Left kidney (tissue), 8 donors: ENCODE data around the gene SLC5A7. TPM values are rescaled to one million over a fixed set of nuclear protein-coding genes. Genes with fewer than 3 reads are reported as not detected.

ENCODE experiments used
- DNase-seq: peaks from one replicate; pipeline ENCODE4 v3.0.0-alpha.2; 2013
- long read RNA-seq, 8 donors: transcript quantifications; one replicate each; lab custom pipeline, GENCODE V29; 2026
- polyA plus RNA-seq: library from polyadenylated mRNA; unstranded; fragments of 120-200 nt; gene quantifications from one replicate; pipeline ENCODE4 v1.2.1, GENCODE V29; 2013; ENCODE audit not compliant: insufficient read length

The SLC5A7 gene
- 1.3 TPM for polyA plus RNA-seq
- long read RNA-seq, donor 1: 0 reads
- long read RNA-seq, donor 2: 0 reads
- long read RNA-seq, donor 3: 0 reads
- long read RNA-seq, donor 4: 0 reads
- long read RNA-seq, donor 5: 0 reads
- long read RNA-seq, donor 6, full-length matches to known transcripts: 1 of 1 reads
- long read RNA-seq, donor 6, partial matches to known transcripts: 0 of 1 reads
- long read RNA-seq, donor 6, other reads (novel, unspliced or antisense): 0 of 1 reads
- long read RNA-seq, donor 7: 0 reads
- long read RNA-seq, donor 8: 0 reads

DNA sequence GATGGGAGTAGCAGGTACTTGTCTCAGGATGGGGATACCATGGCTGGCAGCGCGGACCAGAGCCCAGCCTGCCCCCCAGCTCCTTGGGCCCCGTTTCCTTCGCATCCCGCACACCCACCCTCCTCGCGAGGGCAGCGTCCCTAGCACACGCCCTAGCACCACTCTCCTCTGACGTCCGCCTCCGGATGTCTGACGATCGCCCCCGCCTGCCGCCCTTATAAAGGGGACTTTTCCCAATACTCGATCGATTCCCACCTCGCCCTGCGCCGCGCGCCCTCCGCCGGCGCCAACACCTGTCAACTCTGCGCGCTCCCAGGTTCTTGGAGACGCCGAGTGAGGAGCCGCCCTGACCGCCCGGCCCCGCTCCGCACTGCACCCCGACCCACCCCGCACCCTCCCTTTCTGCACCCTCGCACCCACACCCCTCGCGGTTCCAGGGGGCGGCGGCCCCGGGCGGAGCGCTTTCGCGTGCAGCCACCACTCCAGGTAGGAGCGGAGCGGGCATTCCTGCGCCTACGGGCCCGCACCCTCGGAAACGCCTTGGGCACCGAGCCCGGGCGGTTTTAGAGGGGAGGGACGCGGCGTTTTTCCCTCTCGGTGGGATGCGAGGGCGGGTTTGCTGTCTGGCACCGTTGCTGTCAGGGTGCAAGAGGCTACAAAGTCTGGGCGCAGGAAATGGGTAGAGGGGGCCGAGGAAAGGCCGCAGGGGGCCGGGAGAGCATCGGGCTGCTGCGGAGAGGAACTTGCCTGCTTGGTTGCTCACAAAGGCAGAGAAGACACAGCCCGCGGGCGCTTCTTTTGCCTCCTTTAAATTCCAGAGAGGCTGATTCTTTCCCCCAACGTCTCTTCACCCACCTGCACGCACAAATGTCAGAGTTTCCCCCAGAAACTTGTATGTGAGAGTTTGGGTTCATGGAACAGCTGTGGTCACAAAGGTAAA is at the start of gene SLC5A7:
TSS of gene SLC5A7 (plus strand) at position 247 of the 940 bp plus-strand sequence. CDS start 1,632 bp downstream, outside the sequence.
- DNase-seq: no peak

DNA sequence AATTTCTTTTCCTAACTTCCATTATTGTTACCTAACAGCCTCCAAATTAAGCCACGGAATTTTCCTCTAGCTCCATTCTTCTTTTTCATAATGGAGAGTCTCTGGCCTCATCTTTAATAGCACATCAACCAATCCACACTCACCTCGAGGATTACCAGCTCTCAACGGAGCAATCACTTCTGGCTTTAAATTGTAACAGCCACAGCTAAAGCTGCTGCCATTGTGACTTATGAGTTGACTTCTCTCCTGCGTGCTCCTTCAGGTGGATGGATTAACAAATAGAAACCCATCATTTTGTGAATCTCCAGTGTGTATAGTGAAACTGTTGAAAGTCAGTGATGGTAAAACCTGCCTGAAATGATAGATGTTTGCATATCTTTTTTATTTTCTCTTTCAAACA is 24.9 kb upstream of the SLC5A7 start:
- DNase-seq: no peak

DNA sequence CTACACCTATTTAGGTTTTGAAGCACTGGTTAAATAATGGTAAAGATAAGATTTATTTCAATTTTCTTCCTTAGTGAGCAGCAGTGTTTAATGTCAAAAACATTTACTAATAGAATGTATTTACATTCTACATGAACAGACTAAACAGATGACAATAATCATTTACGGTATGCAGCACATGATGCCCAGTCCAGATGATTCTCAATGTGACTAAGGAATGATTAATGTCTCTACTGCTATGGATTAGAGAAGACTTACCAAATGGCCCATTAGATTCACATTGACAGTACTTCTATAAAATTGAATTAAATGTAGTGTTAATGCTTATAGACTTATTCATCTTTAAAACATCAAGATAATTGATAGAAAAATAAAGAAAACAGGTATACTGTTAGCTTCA is 22.1 kb upstream of the SLC5A7 start:
- DNase-seq: no peak

DNA sequence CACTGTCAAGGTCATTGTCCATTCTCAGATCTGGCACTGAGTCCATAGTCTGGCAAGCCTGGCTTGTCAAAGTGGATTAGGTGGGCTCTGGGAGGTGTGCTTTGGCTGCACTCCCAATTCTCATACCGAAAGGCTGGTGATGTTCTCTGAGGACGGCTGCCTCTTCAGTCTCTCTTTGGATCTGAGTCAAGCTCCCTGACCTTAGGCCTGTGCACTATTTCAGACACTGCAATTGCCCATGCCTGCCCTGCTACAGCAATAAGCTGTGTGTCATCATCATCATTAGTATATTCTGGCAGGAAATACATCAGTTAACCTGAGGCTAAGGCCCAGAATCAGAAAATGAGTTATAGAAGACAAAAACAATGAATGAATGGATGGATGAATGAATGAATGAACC is 1.6 kb upstream of the SLC5A7 start:
- no peak for DNase-seq

DNA sequence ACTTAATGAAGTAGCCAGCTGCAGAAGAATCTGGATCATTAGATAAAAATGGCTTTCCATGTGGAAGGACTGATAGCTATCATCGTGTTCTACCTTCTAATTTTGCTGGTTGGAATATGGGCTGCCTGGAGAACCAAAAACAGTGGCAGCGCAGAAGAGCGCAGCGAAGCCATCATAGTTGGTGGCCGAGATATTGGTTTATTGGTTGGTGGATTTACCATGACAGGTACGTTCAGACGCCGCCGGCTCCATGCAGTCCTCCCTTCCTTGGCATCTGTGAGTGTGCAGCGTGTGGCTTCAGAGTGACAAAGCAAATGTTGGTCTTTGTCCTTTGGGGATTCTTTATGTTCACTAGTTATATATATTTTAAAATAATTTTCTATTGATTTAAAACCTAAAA is 1.8 kb downstream of the SLC5A7 start:
- DNase-seq: no peak

DNA sequence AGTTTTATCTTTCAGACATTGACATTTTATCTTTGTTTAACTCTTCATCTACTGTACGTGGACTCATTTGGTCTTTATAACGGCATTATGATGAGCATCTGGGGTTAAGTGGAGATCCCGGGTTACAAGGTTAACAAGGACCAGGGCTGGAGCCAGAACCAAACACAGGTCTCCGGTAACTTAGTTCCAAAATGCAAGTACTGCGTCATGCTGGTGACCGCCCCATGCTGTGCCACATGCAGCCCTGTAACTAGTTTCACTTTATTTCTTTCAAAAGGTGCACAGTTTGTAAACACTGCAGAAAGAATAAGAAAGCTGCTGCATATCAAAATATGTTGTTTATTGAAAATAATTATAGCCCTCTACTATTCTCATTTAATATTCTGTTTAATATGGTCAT is 3.1 kb downstream of the SLC5A7 start:
- no peak for DNase-seq

DNA sequence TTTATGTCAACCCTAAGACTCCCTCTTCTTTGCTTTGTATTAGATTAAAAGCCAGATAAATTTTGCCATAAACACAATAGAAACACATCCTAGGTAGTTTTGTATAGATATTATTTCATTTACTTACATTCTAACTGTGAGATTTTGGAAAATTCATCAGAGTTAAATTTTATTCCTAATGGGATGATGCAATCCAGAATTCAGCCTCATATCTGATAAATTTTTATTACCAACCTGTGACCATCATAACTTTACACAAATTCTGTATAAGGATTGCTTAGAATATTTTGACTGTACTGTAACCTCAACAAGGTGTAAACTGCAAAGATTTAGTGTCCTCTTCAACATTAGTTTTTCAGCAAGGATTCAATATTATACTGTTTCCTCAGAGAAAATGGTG is 4.4 kb downstream of the SLC5A7 start:
- DNase-seq: no peak

DNA sequence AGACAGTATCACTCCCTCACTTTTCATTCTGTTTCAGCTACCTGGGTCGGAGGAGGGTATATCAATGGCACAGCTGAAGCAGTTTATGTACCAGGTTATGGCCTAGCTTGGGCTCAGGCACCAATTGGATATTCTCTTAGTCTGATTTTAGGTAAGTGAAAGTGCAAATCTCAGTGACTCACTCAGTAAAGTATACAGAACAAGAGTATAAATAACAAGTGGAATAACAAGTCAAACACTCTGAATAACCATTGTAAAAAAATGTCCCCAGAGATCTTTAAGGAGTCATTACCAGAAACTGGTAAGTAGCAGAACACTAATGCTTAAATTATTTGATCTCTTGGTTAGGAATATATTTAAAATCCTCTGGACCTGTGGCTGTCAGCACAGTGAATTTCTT is 5.7 kb downstream of the SLC5A7 start:
- DNase-seq: no peak

DNA sequence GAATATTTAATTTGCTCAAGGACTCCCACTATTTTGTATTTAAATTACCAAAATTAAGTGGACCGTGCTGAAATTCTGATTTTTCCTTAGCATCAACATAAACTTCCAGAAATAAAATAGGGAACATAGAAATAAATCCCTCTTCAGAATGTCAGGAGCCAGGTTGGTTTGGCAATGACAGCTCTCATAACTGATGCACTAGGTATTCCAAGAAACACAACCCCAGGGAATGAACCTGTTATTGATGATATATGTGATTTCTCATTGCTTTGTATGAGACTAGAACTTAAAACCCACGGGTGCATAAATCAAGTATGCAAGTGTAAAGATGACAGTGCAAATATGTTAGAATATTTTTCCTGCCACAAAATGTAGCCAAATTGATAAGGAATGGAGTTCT is 12.8 kb downstream of the SLC5A7 start:
- DNase-seq: no peak

DNA sequence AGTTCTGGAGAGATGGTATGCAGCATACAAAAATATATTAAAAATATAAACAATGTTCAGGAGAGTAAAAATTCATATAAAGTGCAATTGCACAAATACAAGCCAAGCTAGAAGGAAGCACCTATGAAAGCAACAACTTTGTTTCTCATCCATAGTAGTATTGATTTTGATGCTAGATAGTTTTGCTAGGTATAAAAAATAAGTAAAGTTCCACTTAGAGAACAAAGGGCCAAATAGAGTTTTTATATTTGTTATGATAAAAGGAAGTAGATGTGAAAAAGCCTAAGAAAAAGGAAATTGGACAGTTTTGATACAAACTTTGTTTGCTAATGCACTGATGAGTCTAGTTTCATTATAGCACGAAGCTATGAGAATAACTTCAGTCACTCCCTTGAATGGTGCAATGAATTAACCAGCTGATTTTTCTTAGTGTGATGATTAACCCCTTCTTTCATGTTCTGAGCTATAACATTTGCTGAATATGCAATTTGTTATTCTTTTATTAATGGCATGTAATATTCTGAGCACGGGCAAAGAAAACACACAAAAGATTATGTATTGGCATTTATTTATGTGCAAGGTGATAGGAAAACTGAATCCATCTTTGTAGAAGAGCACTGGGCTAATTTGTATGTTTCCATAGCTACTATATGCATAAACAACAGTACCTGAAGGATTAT is 24.7 kb downstream of the SLC5A7 start:
- no peak for DNase-seq

DNA sequence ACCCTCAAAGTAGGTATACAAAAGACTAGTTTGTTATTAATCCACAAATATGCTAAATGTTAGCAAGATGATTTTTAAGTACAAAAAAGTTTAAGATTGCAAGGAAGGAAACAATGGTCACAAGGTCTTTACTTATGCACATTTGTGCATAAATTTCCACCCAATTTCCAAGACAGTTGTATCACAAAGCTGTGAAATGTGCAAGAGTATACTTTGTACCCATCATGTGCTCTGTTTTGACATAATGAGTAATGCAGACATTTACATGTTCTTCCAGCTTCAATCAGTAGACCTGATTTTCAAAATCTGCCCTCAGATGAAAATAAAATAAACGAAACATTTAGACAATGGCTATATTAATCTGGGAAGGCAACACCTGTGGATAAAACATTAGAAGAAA is 27.0 kb downstream of the SLC5A7 start:
- no peak for DNase-seq

DNA sequence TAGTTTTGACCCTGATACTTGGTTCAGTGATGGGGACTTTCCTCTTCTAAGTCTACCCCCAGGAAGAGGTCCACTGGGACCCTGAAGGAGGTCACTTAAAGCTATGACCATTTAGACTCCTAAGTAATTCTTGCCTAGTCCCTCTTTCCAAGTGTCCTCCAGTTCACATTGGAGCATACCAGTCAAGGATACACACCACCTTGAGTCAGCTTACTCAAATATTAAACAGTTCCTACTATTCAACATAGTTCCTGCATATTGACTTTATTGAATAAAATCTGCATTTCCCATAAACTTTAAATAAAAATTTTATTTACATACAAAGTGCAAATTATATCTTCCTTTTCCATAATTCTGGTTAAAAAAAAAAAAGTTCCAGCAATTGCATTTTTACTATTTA is 36.3 kb downstream of the SLC5A7 start:
- no peak for DNase-seq

DNA sequence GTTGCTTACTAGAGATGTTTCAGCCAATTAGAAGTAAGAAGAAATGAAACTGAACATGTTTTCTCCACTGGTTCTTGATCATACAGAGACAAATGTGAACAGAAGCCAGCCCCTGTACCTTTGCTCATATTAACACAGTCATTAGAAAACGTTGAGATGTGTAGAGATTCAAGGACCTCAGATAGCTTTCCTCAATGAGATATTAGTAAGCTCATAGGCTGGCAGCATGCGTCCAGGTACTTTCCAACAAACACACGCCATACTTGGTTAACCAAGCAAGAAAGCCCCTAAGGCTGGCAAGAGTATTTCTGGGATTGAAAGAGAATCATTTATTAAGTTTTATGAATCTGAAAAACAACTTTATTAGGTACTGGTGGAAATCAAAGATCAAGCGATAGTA is 37.5 kb downstream of the SLC5A7 start:
- no peak for DNase-seq

DNA sequence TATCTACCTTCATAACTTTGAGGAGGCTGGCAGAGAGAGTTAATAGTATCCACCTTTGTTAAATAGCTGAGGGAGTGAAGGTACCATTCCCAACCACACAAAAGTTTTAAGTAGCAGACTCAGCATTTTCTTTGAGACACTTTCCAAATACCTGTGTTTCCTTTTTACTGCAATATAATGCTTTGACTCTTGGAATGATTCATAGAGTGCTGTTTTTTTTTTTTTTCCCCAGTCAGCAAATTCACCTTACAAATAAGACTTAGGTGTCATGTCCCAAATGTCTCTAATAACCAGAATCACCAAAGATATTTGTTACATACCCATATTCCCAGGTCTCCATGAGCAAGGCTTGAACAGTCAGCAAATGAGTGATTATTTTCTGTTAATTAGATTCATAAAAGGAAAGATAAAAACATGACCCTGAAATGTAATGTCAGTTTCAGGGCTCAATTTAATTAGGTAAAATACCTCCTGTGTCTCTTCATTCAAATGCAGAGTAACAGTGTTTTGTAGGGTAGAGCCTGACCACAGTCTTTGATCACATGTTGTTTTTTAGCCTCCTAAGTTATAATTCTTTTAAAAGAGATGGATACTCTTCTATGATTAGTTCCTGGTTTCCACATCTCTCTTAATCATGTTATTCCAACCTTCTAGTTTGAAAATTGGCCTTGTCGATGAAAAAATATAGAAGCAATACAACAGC is 39.9 kb downstream of the SLC5A7 start:
- no peak for DNase-seq

DNA sequence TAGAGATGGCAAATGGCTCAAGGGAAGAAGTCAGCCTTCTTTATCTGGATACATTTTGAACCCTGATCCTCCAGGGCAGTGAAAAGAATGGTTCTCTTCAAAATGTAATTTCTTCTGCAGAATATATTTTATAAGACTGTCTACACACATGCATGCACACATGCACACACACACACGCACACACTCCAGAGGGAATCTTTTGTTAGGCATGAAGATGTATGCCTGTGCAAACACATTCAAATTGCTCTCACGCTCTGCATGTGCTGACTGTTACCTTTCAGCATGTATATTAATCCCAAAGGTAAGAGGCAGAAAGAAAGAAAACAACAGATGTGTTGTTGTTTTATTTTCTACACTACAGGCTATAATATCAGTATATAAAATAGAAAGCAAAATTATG is 43.2 kb downstream of the SLC5A7 start:
- DNase-seq: no peak

DNA sequence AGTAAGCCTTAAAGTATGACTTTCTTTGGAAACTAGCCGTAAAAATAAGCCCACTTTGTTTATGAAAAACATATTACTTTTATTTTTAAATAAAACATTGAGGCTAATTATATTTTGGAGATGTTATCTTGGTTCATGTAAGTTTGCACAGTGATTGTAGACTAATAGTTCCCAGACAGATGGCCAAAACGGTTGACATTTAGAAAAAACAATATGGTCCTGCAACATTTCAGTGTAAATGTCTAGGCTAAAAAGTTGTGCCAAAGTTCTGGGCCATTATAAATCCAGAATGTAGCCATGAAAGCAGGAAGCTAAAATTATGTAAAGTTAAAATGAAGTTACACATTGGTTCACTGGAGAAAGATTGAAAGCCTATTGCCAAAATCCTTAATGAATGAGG is 43.6 kb downstream of the SLC5A7 start:
- no peak for DNase-seq

DNA sequence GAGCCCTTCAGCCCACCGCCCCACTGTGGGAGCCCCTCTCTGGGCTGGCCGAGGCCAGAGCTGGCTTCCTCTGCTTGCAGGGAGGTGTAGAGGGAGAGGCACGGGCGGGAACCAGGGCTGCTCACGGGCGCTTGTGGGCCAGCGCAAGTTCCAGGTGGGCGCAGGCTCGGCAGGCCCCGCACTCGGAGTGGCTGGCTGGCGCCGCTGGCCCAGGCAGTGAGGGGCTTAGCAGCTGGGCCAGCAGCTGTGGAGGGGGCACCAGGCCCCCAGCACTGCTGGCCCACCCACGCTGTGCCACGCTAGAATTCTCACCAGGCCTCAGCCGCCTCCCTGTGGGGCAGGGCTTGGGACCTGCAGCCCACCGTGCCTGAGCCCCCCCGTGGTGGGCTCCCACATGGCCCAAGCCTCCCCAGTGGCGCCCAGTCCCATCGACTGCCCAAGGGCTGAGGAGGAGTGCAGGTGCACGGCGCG is 45.2 kb downstream of the SLC5A7 start:
- no peak for DNase-seq

DNA sequence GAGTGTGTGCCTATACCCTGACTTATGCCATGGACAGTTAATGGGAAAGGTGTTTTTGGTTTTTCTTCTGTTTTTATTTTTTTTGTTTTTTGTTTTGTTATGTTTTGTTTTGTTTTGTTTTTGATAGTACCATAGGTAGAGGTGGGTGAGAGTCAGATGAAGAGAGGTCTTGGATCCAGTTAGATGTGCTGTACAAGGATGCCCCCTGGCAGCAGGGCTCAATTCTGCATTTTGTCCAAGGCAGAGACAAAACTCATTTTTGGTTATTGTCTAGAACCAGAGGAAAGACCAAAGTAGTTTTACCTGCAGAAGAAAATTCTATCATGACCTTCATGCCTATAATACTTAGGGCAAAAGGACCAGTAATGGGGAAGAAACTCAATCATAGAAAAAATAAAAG is 48.5 kb downstream of the SLC5A7 start:
- no peak for DNase-seq

DNA sequence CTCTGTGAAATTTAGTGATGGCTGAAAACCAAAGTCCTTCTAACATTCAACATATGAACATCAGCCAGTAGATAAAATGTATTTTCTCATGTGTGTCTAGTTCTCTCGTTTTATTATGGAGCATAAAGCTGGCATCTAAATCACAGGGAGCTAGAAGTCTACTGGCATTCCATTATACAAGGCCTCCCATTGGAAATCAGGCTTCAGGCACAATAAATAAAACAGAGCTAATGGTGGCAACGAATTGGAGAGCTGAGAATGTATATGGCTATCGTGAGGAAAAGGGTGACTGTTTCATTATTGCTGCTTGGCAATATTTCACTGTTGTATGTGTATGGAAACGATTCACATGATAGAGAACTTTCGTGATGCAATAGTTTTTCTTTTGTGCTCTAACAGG is 62.4 kb downstream of the SLC5A7 start:
- DNase-seq: no peak

DNA sequence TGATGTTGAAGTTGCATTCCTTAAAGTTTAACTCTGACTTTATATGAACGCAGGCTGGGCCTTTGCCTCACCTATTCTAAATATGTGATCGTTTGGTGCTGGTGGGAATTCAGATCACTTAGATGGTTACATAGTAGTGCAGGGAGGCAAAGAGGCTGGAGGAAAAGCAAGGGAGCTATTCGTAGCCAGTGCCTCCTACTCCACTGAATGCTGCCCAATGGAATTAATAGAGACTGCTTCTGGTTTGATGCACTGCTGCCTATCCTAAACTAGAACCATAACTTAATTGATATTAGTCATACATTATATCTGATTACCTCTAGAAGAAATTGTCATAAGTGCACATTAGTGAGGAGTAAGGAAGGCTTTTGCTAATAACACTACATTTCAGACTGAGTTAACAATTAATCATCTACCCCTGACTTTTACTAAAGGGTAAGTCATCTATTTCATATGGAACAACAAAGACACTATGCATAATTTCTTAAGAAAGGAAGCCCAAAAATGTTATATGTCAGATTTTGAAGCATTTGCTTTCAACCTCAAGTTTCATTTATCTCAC is 72.3 kb downstream of the SLC5A7 start:
- DNase-seq: no peak

DNA sequence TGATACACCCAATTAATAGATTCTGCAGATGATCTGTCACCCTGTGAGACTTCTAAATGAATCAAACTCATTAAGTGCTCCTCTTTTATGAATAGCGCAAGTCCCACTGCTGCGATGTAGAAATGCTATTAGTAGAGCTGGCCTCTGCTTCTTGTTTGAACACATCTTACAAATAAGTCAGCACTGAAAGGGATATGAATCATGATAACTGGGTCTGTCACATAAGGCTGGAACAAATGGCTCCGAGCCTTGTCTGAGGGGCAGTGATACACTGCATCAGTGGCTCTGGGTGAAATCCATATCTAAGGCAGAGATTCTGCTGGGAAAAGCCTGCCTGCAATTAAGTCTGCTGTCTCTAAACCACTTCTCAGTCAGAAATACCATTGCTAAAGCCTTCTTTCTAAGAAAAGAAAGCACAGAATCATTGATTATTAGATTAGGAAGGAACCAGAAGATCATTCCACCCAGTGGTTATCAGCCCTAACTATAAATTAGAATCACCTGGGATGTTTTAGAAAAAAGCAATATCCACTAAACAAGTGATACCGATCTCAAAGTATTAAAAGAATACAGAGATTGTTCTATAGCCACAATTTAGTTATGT is 75.2 kb downstream of the SLC5A7 start:
- DNase-seq: no peak
